ENCODE data around the gene LRRC38. TPM values are rescaled to one million over a fixed set of nuclear protein-coding genes. Genes with fewer than 3 reads are reported as not detected.

Gene LRRC38
- total and polyA plus RNA-seq, 2 of the 8 experiments (the other 6 are each of a cell fraction or from before 2014, with no cell fraction given) = 0.17 to 0.63 TPM

- no peak overlapping the region for H2BK12ac ChIP-seq (ENCODE audit: low read depth, low read length)
- no peak overlapping the region for H2BK20ac ChIP-seq (ENCODE audit: low read length)
- H3K36me3 ChIP-seq (ENCODE audit: control insufficient read depth in 2 of 4, insufficient read depth in 4 of 4, low read length in 3 of 4) = no peaks in the 10 kb centered on the region
- H3K4me1 ChIP-seq (replicated peaks in 1 of 4; ENCODE audit: control insufficient read depth in 3 of 4, insufficient read depth in 4 of 4, low read length in 3 of 4) = no peaks in the 10 kb centered on the region
- H2AK5ac ChIP-seq (ENCODE audit: low read depth, low read length) = no peak overlapping the region
- H2BK120ac ChIP-seq (replicated peaks; ENCODE audit: low read depth, low read length) = no peak overlapping the region
- no peak overlapping the region for H4K91ac ChIP-seq (replicated peaks; ENCODE audit: insufficient read length, low read length)
- ChIA-PET POLR2A (ENCODE audit: partially characterized antibody) (no interaction called here), CTCF (ENCODE audit: partially characterized antibody) (interaction anchor here (1.6 kb wide), 1 partner anchor 83 kb away, joined by 6 read pairs; no protein-coding TSS in a partner anchor)
- FAIRE-seq = no peak
- no peaks in the 10 kb centered on the region for H4K20me1 ChIP-seq (replicated peaks in 1 of 2; ENCODE audit: control insufficient read depth in 1 of 2, insufficient read depth in 2 of 2, low read length in 2 of 2)
- H3K4me3 ChIP-seq (ENCODE audit: extremely low read depth in 1 of 4, insufficient read depth in 2 of 4, low read depth in 3 of 4, low read length in 4 of 4) = no peak overlapping the region
- no peak overlapping the region for H4K8ac ChIP-seq (ENCODE audit: extremely low read depth, insufficient read depth, low read length)
- no peak overlapping the region for H3K18ac ChIP-seq (ENCODE audit: extremely low read depth, low read length)
- H3K79me1 ChIP-seq (ENCODE audit: low read depth, low read length) = no peaks in the 10 kb centered on the region; the same call in 1 of the 2 replicates
- no peak overlapping the region for H4K5ac ChIP-seq (ENCODE audit: insufficient read length, low read depth, low read length)
- peaks cover 9 to 25% of the 10 kb centered on the region in 2 experiments; a peak in 3 of 4 replicates for H3K9me3 ChIP-seq (ENCODE audit: insufficient read depth in 2 of 2, low read depth in 1 of 2, low read length in 1 of 2)
- H2BK15ac ChIP-seq (ENCODE audit: low read length) = no peak overlapping the region
- no peak overlapping the region for H3K23ac ChIP-seq (ENCODE audit: insufficient read length)
- H3K23me2 ChIP-seq (ENCODE audit: low read depth, low read length) = no peaks in the 10 kb centered on the region; the same call in 1 of the 2 replicates
- no peaks in the 10 kb centered on the region for H3K79me2 ChIP-seq (ENCODE audit: control insufficient read depth in 1 of 2, insufficient read depth in 2 of 2, low read length in 2 of 2)
- no peaks in the 10 kb centered on the region for H3K27me3 ChIP-seq (replicated peaks in 1 of 4; ENCODE audit: control insufficient read depth in 3 of 4, extremely low read depth in 1 of 4, insufficient read depth in 3 of 4, low read length in 3 of 4)
- H2AFZ ChIP-seq (ENCODE audit: low read length) = no peak overlapping the region
- H2BK5ac ChIP-seq (ENCODE audit: low read depth, low read length) = no peak overlapping the region
- H3K4me2 ChIP-seq (ENCODE audit: insufficient read depth in 1 of 2, low read depth in 2 of 2, low read length in 2 of 2) = no peak overlapping the region
- WGBS, 2 experiments (ENCODE audit: extremely low coverage in 1 of 2, insufficient coverage in 1 of 2, insufficient read length in 1 of 2, insufficient replicate concordance in 2 of 2, low coverage in 1 of 2, low lambda C conversion rate in 2 of 2, missing lambda C conversion rate in 1 of 2) = 96% methylated on average over 3 of the region's 3 CpGs; no CpG with 5 or more reads in 1 of the 2 experiments
- H3K14ac ChIP-seq (ENCODE audit: insufficient read length) = no peak overlapping the region
- no peak overlapping the region for H3K56ac ChIP-seq (replicated peaks; ENCODE audit: insufficient read length, low read depth, low read length)
- DNase-seq (ENCODE audit: low read depth in 1 of 2, low spot score in 2 of 2) = no peak
- TF ChIP-seq CHD1 (IDR thresholded peaks at IDR 0.05; ENCODE audit: low read depth, low read length) (no peak), FOSL1 (IDR thresholded peaks at IDR 0.05; ENCODE audit: insufficient read depth, low read depth, low read length) (no peak), RXRA (IDR thresholded peaks at IDR 0.05; ENCODE audit: insufficient read depth, low read depth, low read length) (no peak)
- H3K9ac ChIP-seq (replicated peaks in 1 of 4; ENCODE audit: extremely low read depth in 1 of 4, low read depth in 3 of 4, low read length in 3 of 4) = no peak overlapping the region
- no peak overlapping the region for H3K27ac ChIP-seq (ENCODE audit: low read depth, low read length)
- no peak overlapping the region for H3K4ac ChIP-seq (replicated peaks; ENCODE audit: insufficient read length, low read depth, low read length)
Measured at GRCh38 chr1:13487957-13488356, 25.8 kb downstream of the LRRC38 start.
